HepG2 (cell line): ENCODE measurements around the gene JMJD8. TPM values are rescaled to one million over a fixed set of nuclear protein-coding genes. Genes with fewer than 3 reads are reported as not detected.

Source experiments
- CBFB ChIP-seq: sonication (generic); formaldehyde crosslinking; IDR thresholded peaks from 2 replicates; pipeline ENCODE4 v1.4.0; 2020; ENCODE audit warnings: missing genetic modification reagents
- CREB1 ChIP-seq, 2 experiments: fragments of 450-650 bp in 1 of 2; IDR thresholded peaks; 2 replicates each; pipeline ENCODE4 v1.6.1; 2016 to 2017; ENCODE audit warnings: control low read depth in 1 of 2, mild to moderate bottlenecking in 1 of 2, missing compliant biosample characterization in 1 of 2, missing genetic modification characterization in 1 of 2
- EHMT2 ChIP-seq: fragments of 200-600 bp; sonication (generic); IDR thresholded peaks from 2 replicates; pipeline ENCODE4 v1.7.0; 2017; ENCODE audit warnings: antibody characterized with exemption, low read depth, low read length, borderline replicate concordance
- ELF3 ChIP-seq: IDR thresholded peaks from 2 replicates; pipeline ENCODE4 v1.6.1; 2016; ENCODE audit warnings: missing genetic modification reagents, missing compliant biosample characterization
- GATA4 ChIP-seq: sonication (generic); IDR thresholded peaks from 2 replicates; pipeline ENCODE4 v1.6.1; 2016; ENCODE audit warnings: antibody characterized with exemption, low read depth, borderline replicate concordance
- GLI4 ChIP-seq: sonication (generic); formaldehyde crosslinking; IDR thresholded peaks from 2 replicates; pipeline ENCODE4 v1.5.1; 2020; ENCODE audit warnings: missing genetic modification reagents, mild to moderate bottlenecking, moderate library complexity, borderline replicate concordance
- MAF1 ChIP-seq: sonication (generic); formaldehyde crosslinking; IDR thresholded peaks from 2 replicates; pipeline ENCODE4 v1.5.0; 2020; ENCODE audit warnings: missing genetic modification reagents, borderline replicate concordance
- SSRP1 ChIP-seq: IDR thresholded peaks from 2 replicates; pipeline ENCODE4 v1.6.1; 2016; ENCODE audit warnings: control low read depth
- TCF7 ChIP-seq: sonication (generic); IDR thresholded peaks from 2 replicates; pipeline ENCODE4 v1.6.1; 2016; ENCODE audit warnings: antibody characterized with exemption, low read depth
- TOPORS ChIP-seq: sonication (generic); formaldehyde crosslinking; IDR thresholded peaks from 2 replicates; pipeline ENCODE4 v1.8.0; 2023; ENCODE audit warnings: mild to moderate bottlenecking, missing genetic modification reagents
- ZKSCAN8 ChIP-seq: IDR thresholded peaks from 2 replicates; pipeline ENCODE4 v1.6.1; 2016; ENCODE audit warnings: borderline replicate concordance, missing genetic modification reagents, missing compliant biosample characterization
- ZMYM2 ChIP-seq: sonication (generic); formaldehyde crosslinking; IDR thresholded peaks from 2 replicates; pipeline ENCODE4 v1.8.0; 2022; ENCODE audit warnings: mild to moderate bottlenecking, missing genetic modification reagents
- ZNF24 ChIP-seq: fragments of 450-650 bp; IDR thresholded peaks from 2 replicates; pipeline ENCODE4 v1.6.1; 2017; ENCODE audit warnings: antibody characterized with exemption, mild to moderate bottlenecking
- polyA plus RNA-seq, 8 experiments: library from polyadenylated mRNA; depleted of rRNA in 3 of 8; stranded (reverse) in 7 of 8; unstranded in 1 of 8; fragments of >200 nt; fragmentation: Illumina TruSeq in 4 of 8; extraction: Trizol in 4 of 8; gene quantifications; 2 replicates each; pipeline versions ENCODE4 v1.2.1 to v1.2.3, GENCODE V29; 2011 to 2016; ENCODE audit warnings: low read depth in 4 of 8, missing spikeins in 1 of 8, mixed read lengths in 1 of 8; ENCODE audit not compliant: insufficient read depth in 1 of 8
- total RNA-seq, 5 experiments: library from RNA; depleted of rRNA; stranded (reverse); fragments of >200 nt; fragmentation: Illumina TruSeq; extraction: Trizol; gene quantifications; 2 replicates each; pipeline ENCODE4 v1.2.3, GENCODE V29; 2016; ENCODE audit warnings: low read depth in 1 of 5
- TF ChIP-seq, protein P1 (sequence below): sonication (generic); formaldehyde crosslinking; IDR thresholded peaks from 2 replicates; pipeline ENCODE4 v1.4.0; 2020; ENCODE audit warnings: missing genetic modification reagents
- TF ChIP-seq, protein P2 (sequence below): sonication (generic); formaldehyde crosslinking; IDR thresholded peaks from 2 replicates; pipeline ENCODE4 v1.8.0; 2022; ENCODE audit warnings: low read depth, missing genetic modification reagents
- TF ChIP-seq, protein P3 (sequence below): sonication (generic); formaldehyde crosslinking; IDR thresholded peaks from 2 replicates; pipeline ENCODE4 v1.5.0; 2020; ENCODE audit warnings: mild to moderate bottlenecking, low read depth, missing genetic modification reagents, borderline replicate concordance
- TF ChIP-seq, protein P4 (sequence below): sonication (generic); formaldehyde crosslinking; IDR thresholded peaks from 2 replicates; pipeline ENCODE4 v1.5.0; 2020; ENCODE audit warnings: missing genetic modification reagents
- TF ChIP-seq, protein P5 (sequence below): sonication (generic); formaldehyde crosslinking; IDR thresholded peaks from 2 replicates; pipeline ENCODE4 v1.5.0; 2020; ENCODE audit warnings: mild to moderate bottlenecking, missing genetic modification reagents

JMJD8 gene
- total and polyA plus RNA-seq, 2 of the 13 experiments (the other 11 are each of a cell fraction or from before 2014, with no cell fraction given) = 2.6 to 11.8 TPM

DNA sequence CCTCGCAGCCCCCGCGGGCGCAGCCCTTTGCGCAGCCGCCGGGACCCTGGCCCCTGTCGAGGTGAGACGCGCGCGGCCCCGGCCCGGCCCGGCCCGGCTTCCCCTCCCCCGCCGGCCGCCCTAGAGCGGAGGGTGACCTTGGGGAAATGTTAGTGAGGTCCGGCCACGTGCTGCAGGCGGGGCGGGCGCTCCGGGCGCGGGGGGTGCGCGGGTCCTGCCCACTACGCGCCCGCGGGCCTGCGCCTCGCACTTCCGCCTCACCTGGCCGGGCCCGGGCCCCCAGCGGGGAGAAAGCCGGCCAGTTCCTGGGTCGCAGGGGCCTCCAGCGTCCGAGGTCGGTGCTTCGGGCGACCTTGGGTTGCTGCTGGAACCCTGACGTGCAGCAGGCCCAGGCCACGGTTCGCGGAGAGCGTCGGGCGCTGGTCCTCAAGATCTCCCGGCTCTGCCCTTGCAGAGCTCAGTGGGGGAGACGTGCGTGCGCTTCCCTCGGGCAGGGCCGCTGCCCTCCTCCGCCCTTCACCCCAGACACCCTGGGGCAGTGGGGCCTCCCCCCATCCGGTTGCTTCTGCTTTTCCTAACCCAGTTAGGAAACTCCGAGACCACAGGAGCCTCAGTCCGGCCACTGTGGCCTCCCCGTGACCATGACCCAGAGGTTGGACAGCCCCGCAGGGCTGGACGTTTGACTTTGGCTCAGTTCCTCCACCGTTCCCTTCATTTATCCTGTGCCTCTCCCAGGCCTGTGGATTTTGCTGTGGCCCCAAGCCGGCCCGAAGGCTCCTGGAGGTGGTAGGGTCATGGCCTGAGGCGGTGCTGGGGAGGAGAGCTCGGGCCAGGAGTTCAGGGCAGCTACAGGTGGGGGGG, 41.7 kb downstream of the JMJD8 start (continued):
- TF ChIP-seq, protein P1, sequence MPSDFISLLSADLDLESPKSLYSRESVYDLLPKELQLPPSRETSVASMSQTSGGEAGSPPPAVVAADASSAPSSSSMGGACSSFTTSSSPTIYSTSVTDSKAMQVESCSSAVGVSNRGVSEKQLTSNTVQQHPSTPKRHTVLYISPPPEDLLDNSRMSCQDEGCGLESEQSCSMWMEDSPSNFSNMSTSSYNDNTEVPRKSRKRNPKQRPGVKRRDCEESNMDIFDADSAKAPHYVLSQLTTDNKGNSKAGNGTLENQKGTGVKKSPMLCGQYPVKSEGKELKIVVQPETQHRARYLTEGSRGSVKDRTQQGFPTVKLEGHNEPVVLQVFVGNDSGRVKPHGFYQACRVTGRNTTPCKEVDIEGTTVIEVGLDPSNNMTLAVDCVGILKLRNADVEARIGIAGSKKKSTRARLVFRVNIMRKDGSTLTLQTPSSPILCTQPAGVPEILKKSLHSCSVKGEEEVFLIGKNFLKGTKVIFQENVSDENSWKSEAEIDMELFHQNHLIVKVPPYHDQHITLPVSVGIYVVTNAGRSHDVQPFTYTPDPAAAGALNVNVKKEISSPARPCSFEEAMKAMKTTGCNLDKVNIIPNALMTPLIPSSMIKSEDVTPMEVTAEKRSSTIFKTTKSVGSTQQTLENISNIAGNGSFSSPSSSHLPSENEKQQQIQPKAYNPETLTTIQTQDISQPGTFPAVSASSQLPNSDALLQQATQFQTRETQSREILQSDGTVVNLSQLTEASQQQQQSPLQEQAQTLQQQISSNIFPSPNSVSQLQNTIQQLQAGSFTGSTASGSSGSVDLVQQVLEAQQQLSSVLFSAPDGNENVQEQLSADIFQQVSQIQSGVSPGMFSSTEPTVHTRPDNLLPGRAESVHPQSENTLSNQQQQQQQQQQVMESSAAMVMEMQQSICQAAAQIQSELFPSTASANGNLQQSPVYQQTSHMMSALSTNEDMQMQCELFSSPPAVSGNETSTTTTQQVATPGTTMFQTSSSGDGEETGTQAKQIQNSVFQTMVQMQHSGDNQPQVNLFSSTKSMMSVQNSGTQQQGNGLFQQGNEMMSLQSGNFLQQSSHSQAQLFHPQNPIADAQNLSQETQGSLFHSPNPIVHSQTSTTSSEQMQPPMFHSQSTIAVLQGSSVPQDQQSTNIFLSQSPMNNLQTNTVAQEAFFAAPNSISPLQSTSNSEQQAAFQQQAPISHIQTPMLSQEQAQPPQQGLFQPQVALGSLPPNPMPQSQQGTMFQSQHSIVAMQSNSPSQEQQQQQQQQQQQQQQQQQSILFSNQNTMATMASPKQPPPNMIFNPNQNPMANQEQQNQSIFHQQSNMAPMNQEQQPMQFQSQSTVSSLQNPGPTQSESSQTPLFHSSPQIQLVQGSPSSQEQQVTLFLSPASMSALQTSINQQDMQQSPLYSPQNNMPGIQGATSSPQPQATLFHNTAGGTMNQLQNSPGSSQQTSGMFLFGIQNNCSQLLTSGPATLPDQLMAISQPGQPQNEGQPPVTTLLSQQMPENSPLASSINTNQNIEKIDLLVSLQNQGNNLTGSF = no peak
- TF ChIP-seq GATA4 = no peak
- TF ChIP-seq MAF1 (CRISPR knock-in tag) = no peak
- peak; percentile 82; the same call in 1 of the 2 replicates for TF ChIP-seq TOPORS (CRISPR knock-in tag)
- TF ChIP-seq ZMYM2 (CRISPR knock-in tag) = no peak
- TF ChIP-seq CREB1 (IDR thresholded peaks at IDR 0.05) = no peak
- no peak for TF ChIP-seq CREB1 (CRISPR knock-in tag; IDR thresholded peaks at IDR 0.05)
- no peak for TF ChIP-seq TCF7
- 0 out of 2 replicates have a peak, but pooled peaks have one; percentile 13 for TF ChIP-seq GLI4 (CRISPR knock-in tag)
- no peak for TF ChIP-seq ZKSCAN8 (CRISPR knock-in tag)
- no peak for TF ChIP-seq SSRP1 (CRISPR knock-in tag)
- TF ChIP-seq ELF3 (CRISPR knock-in tag) = peak; percentile 94
- TF ChIP-seq CBFB (CRISPR knock-in tag) = no peak
- TF ChIP-seq, protein P2, sequence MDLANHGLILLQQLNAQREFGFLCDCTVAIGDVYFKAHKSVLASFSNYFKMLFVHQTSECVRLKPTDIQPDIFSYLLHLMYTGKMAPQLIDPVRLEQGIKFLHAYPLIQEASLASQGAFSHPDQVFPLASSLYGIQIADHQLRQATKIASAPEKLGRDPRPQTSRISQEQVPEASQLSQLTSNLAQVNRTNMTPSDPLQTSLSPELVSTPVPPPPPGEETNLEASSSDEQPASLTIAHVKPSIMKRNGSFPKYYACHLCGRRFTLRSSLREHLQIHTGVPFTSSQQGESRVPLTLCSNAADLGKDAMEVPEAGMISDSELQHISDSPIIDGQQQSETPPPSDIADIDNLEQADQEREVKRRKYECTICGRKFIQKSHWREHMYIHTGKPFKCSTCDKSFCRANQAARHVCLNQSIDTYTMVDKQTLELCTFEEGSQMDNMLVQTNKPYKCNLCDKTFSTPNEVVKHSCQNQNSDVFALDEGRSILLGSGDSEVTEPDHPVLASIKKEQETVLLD = peak; percentile 45; the same call in 1 of the 2 replicates
- TF ChIP-seq, protein P3, sequence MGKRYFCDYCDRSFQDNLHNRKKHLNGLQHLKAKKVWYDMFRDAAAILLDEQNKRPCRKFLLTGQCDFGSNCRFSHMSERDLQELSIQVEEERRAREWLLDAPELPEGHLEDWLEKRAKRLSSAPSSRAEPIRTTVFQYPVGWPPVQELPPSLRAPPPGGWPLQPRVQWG (CRISPR knock-in tag) = no peak
- no peak for TF ChIP-seq ZNF24
- TF ChIP-seq EHMT2 = no peak
- TF ChIP-seq, protein P4, sequence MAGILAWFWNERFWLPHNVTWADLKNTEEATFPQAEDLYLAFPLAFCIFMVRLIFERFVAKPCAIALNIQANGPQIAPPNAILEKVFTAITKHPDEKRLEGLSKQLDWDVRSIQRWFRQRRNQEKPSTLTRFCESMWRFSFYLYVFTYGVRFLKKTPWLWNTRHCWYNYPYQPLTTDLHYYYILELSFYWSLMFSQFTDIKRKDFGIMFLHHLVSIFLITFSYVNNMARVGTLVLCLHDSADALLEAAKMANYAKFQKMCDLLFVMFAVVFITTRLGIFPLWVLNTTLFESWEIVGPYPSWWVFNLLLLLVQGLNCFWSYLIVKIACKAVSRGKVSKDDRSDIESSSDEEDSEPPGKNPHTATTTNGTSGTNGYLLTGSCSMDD = no peak; the same call in 1 of the 2 replicates
- TF ChIP-seq, protein P5, sequence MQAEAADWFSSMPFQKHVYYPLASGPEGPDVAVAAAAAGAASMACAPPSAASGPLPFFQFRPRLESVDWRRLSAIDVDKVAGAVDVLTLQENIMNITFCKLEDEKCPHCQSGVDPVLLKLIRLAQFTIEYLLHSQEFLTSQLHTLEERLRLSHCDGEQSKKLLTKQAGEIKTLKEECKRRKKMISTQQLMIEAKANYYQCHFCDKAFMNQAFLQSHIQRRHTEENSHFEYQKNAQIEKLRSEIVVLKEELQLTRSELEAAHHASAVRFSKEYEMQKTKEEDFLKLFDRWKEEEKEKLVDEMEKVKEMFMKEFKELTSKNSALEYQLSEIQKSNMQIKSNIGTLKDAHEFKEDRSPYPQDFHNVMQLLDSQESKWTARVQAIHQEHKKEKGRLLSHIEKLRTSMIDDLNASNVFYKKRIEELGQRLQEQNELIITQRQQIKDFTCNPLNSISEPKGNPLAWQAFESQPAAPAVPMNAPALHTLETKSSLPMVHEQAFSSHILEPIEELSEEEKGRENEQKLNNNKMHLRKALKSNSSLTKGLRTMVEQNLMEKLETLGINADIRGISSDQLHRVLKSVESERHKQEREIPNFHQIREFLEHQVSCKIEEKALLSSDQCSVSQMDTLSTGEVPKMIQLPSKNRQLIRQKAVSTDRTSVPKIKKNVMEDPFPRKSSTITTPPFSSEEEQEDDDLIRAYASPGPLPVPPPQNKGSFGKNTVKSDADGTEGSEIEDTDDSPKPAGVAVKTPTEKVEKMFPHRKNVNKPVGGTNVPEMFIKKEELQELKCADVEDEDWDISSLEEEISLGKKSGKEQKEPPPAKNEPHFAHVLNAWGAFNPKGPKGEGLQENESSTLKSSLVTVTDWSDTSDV (CRISPR knock-in tag) = 0 out of 2 replicates have a peak, but pooled peaks have one; percentile 56
